Muscle of arm (tissue), 14 donors: ENCODE results near the gene NKAPL. TPM values are rescaled to one million over a fixed set of nuclear protein-coding genes. Genes with fewer than 3 reads are reported as not detected.
A peak's percentile ranks its signal among the peaks of the same experiment; 100 is the strongest.

ENCODE experiments used
- DNase-seq: peaks from one replicate; pipeline ENCODE4 v3.0.0-alpha.2; 2013
- long read RNA-seq, 11 donors: transcript quantifications; one replicate each; lab custom pipeline, GENCODE V29; 2026
- polyA plus RNA-seq, 12 donors: library from polyadenylated mRNA; unstranded; fragments of 120-200 nt; gene quantifications; one replicate each; pipeline ENCODE4 v1.2.1, GENCODE V29; 2013; ENCODE audit not compliant: insufficient read length in 12 of 12

The NKAPL gene
- 1 to 10 TPM in 9 of 12 donors, under 1 TPM in 1, not detected in 2; 0.87 to 1.6 (median 1.5) TPM for polyA plus RNA-seq
- long read RNA-seq, donor 1, partial matches to known transcripts: 0 of 1 reads
- long read RNA-seq, donor 1, other reads (novel, unspliced or antisense): 0 of 1 reads
- long read RNA-seq, donor 2: 0 reads
- long read RNA-seq, donor 3, partial matches to known transcripts: 0 of 3 reads
- long read RNA-seq, donor 3, other reads (novel, unspliced or antisense): 0 of 3 reads
- long read RNA-seq, donor 4: 0 reads
- long read RNA-seq, donor 5, transcript NKAPL-201 (1 exons, 1,639 nt): major isoform, 6 of 6 reads
- long read RNA-seq, donor 5, partial matches to known transcripts: 0 of 6 reads
- long read RNA-seq, donor 5, other reads (novel, unspliced or antisense): 0 of 6 reads
- long read RNA-seq, donor 6, partial matches to known transcripts: 0 of 1 reads
- long read RNA-seq, donor 6, other reads (novel, unspliced or antisense): 0 of 1 reads
- long read RNA-seq, donor 7, partial matches to known transcripts: 0 of 2 reads
- long read RNA-seq, donor 7, other reads (novel, unspliced or antisense): 0 of 2 reads
- long read RNA-seq, donor 8, partial matches to known transcripts: 0 of 2 reads
- long read RNA-seq, donor 8, other reads (novel, unspliced or antisense): 0 of 2 reads
- long read RNA-seq, donor 9: 0 reads
- long read RNA-seq, donor 10, partial matches to known transcripts: 0 of 4 reads
- long read RNA-seq, donor 10, other reads (novel, unspliced or antisense): 0 of 4 reads
- long read RNA-seq, donor 11, partial matches to known transcripts: 0 of 1 reads
- long read RNA-seq, donor 11, other reads (novel, unspliced or antisense): 0 of 1 reads

- peak; percentile 68 for DNase-seq
These were observed at the start of gene NKAPL for GRCh38 chr6:28258877-28259777. Gene NKAPL, plus strand, starts transcription at chr6:28259297. Its CDS starts 75 bp downstream, at chr6:28259372.

DNA sequence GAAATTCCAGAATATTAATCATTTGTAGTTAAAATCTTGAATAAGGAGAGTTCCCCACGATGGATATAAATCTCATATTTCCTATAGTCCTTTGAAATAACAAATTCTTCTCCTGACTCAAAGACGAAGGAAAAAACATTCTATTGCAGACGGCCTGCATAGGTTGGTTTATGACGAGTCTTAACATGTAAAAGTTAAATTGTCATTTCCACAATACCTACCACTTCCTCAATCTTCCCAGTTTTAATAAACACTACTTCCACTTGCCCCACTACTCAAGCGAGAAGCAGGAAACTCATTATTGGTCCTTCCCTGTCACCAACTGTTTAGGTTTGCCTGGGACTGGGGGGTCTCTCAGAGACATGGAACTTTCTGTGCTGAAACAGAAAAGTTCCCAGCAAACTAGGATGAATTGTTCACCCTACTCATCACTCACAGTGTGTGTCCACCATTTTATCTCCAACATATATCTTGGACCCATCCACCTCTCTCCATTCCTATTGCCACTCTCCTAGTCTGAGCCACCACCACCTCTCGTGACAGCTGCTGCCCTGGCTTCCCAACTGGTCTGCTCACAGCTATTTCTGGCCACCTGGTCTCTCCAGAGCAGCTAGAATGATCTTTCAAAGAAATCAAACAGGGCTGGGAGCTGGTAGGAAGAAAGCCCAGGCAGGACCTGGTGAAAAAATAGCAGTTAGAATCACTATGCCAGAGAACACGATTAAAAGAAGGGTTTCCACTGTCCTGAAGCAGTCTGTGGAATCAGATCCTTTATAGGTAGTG, 49.2 kb upstream of the NKAPL start:
- no peak for DNase-seq

DNA sequence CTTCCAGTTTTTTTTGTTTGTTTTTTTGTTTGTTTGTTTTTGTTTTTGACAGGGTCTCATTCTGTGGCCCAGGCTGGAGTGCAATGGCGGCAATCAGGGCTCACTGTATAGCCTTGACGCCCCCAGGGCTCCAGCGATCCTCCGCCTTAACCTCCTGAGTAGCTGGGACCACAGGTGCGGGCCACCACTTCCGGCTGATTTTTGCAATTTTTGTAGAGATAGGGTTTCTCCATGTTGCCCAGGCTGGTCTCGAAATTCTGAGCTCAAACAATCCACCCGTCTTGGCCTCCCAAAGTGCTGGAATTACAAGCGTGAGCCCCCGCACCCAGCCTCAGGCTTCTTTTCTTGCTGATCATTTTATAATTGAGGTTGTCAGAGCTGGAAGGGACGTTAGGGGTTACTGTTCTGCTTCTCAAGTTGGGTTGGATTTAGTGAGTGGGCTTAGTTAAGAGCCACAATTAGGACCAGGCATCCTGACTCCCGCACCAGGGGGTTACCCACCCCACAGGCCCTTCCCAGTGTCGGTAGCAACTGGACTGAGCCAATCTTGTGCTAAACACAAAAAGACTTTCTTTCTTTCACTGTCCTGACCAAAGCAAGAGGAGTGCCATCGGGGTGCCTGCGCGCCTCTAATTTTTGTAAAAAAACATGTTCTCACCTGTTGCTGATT, 47.1 kb upstream of the NKAPL start:
- no peak for DNase-seq

- DNase-seq: no peak
These were observed 46.4 kb upstream of the NKAPL start for GRCh38 chr6:28212510-28213212.

DNA sequence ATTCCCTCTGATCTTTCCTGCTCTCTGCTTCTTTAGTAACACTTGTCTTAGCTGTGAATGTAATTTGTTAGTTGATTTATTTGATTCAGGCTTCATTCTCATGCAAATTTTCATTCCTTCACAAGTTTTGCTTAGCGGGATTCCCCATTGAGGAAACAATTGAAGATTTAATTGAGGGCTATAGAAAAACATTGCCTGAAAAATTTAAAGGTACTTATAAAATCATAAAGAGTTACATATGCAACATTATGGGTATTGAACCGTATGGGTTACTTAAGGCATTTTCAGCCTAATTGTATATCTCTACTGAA, 45.9 kb upstream of the NKAPL start:
- DNase-seq: no peak

DNA sequence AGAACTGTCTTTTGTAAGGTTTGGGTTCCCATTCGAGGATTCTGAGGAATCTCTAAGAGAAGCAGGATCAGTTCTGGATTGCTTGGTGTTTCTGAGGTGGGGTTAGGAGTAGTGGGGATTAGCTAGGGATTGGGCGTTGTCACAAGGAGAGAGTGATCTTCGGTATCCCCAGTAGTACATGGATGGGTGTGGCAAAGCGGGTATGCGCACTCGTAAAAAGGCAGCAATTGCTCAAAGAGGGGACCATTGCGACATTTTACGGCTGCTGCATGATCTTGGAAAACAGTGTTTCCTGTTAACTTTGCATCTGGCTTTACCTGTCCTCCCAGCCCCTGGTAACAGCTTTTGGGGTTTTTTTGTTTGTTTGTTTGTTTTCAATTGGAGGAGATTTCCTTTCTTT, 43.7 kb upstream of the NKAPL start:
- DNase-seq: no peak

DNA sequence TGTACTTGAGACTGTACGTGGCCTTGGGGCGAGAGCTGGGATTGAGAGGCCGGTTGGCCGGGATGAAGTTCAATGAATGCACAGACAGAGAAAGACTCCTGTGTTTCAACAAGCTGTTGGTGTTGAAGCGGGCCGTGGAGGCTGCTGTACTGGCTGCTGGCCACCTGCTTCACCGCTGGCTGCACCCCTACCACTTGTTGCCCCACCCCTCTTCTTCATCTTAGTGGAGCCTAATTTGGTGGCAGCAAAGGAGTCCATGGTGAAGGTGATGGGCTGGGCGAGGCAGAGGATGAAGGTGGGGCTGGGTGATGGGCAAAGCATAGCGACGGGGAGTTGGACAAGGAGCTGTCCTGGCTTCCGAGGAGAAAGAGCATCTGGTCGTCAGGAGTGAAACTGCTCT, 41.2 kb upstream of the NKAPL start:
- DNase-seq: no peak

DNA sequence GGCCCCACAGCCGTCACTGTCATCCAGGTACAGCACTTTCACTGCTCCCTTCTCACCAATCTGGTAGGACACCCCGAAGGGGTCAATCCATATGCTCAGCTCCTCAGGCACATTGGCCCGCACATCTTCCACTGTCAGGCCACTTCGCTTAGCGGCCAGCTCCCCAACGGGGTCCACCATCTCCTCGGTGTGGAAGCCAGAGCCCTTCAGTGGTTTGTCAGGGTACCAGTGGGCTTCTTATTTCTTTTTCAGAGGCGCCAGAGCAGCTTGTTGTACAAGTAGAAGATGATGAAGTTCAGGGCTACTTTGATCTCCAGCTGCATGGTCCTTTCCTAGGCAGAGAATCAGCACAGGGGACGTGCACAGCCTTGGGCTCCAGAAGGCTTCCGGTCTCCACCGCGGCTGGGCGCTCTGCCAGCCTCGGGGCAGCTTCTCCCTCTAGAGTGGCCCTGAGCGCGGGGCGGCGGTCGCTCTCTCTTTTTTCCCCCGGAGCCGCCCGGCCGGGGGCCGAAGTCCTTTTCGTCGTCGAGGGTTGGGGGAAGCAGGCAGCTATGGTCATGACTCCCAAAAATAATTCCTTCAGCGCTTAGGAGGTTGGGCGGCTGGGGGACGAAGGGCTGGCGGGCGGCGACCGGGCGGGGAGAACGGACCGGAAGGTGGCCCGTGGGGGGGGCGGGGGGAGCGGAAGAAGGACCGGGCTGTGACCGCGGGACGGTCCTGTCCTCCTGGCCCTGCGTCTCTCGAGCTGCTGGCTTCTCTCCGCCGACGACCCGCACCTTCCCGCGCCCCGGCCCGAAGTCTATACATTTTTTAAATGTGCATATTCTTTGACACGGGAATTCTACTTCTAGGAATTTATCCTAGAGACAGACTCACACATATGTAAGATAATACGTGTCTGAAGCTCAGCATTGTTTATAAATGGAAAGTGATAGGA, 40.5 kb upstream of the NKAPL start:
- DNase-seq: peak; percentile 59

- DNase-seq: no peak
These were observed 38.6 kb upstream of the NKAPL start for GRCh38 chr6:28220257-28221133.

DNA sequence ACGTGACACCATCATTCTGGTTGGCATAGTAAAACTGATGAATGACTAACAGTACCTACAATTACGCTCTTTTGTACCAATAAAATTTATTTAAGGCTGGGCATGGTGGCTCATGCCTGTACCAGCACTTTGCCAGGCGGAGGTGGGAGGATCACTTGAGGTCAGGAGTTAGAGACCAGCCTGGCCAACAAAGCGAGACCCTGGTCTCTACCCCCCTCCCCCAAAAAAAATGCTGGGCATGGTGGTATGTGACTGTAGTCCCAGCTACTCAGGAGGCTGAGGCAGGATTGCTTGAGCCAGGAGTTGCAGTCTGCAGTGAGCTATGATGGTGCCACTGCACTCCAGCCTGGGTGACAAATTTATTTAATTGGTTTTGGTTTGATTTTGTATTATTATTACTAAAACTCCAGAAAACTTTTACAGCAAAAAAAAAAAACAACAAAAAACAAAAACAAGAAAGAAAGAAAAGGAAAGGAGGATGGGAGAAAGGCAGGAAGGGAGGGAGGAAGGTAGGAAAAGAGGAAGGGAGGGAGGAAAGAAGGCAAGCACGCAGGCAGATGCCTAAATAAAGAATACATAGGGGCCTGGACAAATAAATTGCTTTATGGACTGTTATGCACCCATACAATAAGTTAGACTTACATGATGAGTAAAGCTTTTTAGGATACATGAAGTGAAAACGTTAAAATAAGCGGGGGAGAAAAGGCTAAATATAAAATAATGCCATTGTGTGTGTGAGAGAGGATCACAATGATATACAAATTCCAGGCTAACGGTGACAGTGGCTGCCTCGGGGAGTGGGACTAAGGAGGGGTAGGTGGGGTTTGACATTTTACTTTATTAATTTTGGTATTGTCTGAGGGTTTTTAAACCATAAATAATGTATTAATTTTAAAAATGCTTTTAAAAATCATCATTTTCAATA, 34.7 kb upstream of the NKAPL start:
- no peak for DNase-seq

GRCh38 chr6:28225056-28225834, 33.9 kb upstream of the NKAPL start, which contains the start of gene ZSCAN9:
Gene ZSCAN9, plus strand, starts transcription at chr6:28225275. Its CDS starts 1,810 bp downstream, at chr6:28227085.
- peak; percentile 89 for DNase-seq

DNA sequence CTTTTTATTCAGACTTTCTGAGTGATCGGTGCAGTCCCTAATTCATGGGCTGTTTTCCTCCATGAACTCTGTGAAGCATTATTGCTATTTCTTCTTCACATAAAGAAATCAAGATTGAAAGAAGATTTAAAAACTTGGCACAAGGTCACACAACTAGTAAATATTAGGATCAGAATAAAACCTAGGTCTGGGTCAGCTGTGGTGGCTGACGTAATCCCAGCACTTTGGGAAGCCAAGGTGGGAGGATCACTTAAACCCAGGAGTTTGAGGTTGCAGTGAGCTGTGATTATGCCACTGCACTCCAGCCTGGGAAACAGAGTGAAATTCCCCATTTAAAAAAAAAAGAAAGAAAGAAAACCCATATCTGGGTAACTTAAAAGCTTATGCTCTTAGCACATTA, 32.6 kb upstream of the NKAPL start:
- DNase-seq: no peak

- DNase-seq: no peak
These were observed 26.3 kb upstream of the NKAPL start for GRCh38 chr6:28232785-28233184.

DNA sequence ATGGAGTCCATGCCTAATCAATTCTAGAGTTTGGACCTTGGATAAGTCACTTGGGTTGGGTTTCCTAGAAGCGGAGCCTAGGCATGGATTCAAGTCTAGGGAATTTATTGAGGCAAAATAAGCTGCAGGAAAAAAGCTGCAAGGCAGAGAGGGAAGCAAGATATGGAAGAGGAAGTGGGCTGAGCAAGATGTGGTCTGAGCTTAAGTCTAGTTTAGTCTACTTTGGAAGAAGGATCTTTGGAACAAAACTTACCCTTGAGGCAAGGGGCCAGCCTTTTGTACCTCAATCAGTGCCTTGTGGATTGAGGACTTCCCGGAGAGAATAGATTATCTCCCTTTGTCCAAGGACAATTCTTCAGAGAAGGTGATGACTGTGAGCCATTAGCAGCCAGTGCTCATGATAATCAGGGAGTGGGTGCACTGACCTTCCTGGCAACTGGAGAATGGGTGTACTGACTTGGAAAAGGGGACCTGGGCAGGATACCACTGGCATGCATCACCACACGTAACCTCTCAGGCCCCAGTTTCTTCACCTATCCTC, 23.1 kb upstream of the NKAPL start:
- no peak for DNase-seq

DNA sequence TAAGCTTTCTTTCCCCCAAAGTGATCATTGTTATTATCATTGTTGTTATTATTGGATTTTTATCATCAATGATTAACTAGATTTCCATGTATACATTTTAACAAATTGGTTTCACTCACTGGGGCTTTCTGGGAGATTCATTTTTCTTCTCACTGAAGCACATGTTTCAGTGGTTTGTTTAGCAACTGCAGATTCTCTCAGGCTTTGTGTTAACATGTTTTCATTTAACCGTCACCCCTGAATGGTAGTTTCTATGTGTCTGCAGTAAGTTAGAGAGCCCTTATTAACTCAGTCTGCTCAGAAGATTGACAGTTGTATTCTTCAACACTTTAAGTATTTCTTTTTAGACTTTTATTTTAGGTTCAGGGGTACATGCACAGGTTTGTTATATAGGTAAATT, 19.5 kb upstream of the NKAPL start:
- DNase-seq: no peak
